PFSK-1 (cell line): ENCODE measurements around the gene MBLAC1.

Experiments used
- POLR2AphosphoS5 ChIP-seq: IDR thresholded peaks from 2 replicates; pipeline ENCODE4 v1.6.1; 2012; ENCODE audit warnings: low read depth, mild to moderate bottlenecking, control low read depth, low read length, moderate library complexity
- TAF1 ChIP-seq: IDR thresholded peaks from 2 replicates; pipeline ENCODE4 v1.6.1; 2012; ENCODE audit warnings: low read length, control low read depth, borderline replicate concordance; ENCODE audit not compliant: insufficient read depth

- TF ChIP-seq TAF1 (no peak), POLR2AphosphoS5 (no peak)
Measured at GRCh38 chr7:100157069-100157333, 30.2 kb downstream of the MBLAC1 start.
